NOMO-1 treated with dmso at 0.1 percent for 144 hours (cell line): ENCODE results near the gene BRIP1.
"Not testable (repeated sequence)": the region's sequence is repeated elsewhere in the genome, so short reads cannot be mapped to it uniquely, and the experiment has no call there.

Source experiments
- DNase-seq: peaks from one replicate; lab custom pipeline; 2025; ENCODE audit not compliant: unreplicated experiment; lab: John Stamatoyannopoulos, UW

BRIP1 gene

GRCh38 chr17:61867033-61867432 is 3.7 kb upstream of the BRIP1 start:
- DNase-seq = no peak

GRCh38 chr17:61863801-61864126 is 436 bp upstream of the BRIP1 start:
- no peak for DNase-seq

- DNase-seq = no peak
These were observed 1.2 kb downstream of the BRIP1 start for GRCh38 chr17:61862105-61862574.

GRCh38 chr17:61860397-61860796 is 2.9 kb downstream of the BRIP1 start:
- DNase-seq = not testable (repeated sequence)

- DNase-seq = no peak
These were observed 7.3 kb downstream of the BRIP1 start for GRCh38 chr17:61856035-61856434.

- DNase-seq = no peak
These were observed 10.5 kb downstream of the BRIP1 start for GRCh38 chr17:61852857-61853256.

GRCh38 chr17:61849674-61850073 is 13.7 kb downstream of the BRIP1 start:
- DNase-seq = no peak

GRCh38 chr17:61848896-61849295 is 14.4 kb downstream of the BRIP1 start:
- no peak for DNase-seq

GRCh38 chr17:61848247-61848646 is 15.1 kb downstream of the BRIP1 start:
- no peak for DNase-seq

- no peak for DNase-seq
These were observed 15.7 kb downstream of the BRIP1 start for GRCh38 chr17:61847659-61848058.

- no peak for DNase-seq
These were observed 16.5 kb downstream of the BRIP1 start for GRCh38 chr17:61846761-61847375.

- DNase-seq = no peak
These were observed 17.2 kb downstream of the BRIP1 start for GRCh38 chr17:61846088-61846487.

GRCh38 chr17:61843435-61843834 is 19.9 kb downstream of the BRIP1 start:
- no peak for DNase-seq

- no peak for DNase-seq
These were observed 20.4 kb downstream of the BRIP1 start for GRCh38 chr17:61842899-61843298.

- no peak for DNase-seq
These were observed 24.0 kb downstream of the BRIP1 start for GRCh38 chr17:61839300-61839786.

- peak; percentile 21 for DNase-seq
These were observed 25.9 kb downstream of the BRIP1 start for GRCh38 chr17:61837175-61838051.

- DNase-seq = no peak
These were observed 26.8 kb downstream of the BRIP1 start for GRCh38 chr17:61836266-61837174.

GRCh38 chr17:61835606-61836005 is 27.7 kb downstream of the BRIP1 start:
- DNase-seq = no peak

- DNase-seq = no peak
These were observed 28.7 kb downstream of the BRIP1 start for GRCh38 chr17:61834610-61835009.

GRCh38 chr17:61833536-61834193 is 29.7 kb downstream of the BRIP1 start:
- DNase-seq = no peak

- DNase-seq = no peak
These were observed 30.9 kb downstream of the BRIP1 start for GRCh38 chr17:61832463-61832862.
